IMR-90 (cell line): ENCODE measurements around the gene SKAP1. TPM values are rescaled to one million over a fixed set of nuclear protein-coding genes. Genes with fewer than 3 reads are reported as not detected.

Experiments used
- ATAC-seq: fragments of 200-7000 bp; cut with Tn5 transposase; 2 replicates; pipeline ENCODE4 v1.9.1; 2020; ENCODE audit warnings: low read depth, mild to moderate bottlenecking, moderate library complexity
- BruUV-seq: library from RNA; stranded (reverse); fragments of 400-500 nt; replicated peaks from 2 replicates; lab custom pipeline; 2021; lab: Mats Ljungman, UMichigan
- CTCF ChIA-PET: fragments of 300-600 bp; formaldehyde crosslinking; extraction: SDS; loops from one replicate; lab custom pipeline; 2021; ENCODE audit warnings: antibody characterized with exemption; lab: Yijun Ruan, JAX
- POLR2A ChIA-PET: fragments of 300-600 bp; sonication (Branson Sonifier 250); formaldehyde crosslinking; loops from one replicate; lab custom pipeline; 2022; ENCODE audit warnings: antibody characterized with exemption; ENCODE audit not compliant: unreplicated experiment; lab: Charles Lee
- DNase-seq: peaks from one replicate; pipeline ENCODE4 v3.0.0; 2013
- H2AFZ ChIP-seq: replicated peaks from 2 replicates; pipeline ENCODE3; 2013; ENCODE audit warnings: low read length, mild to moderate bottlenecking; ENCODE audit not compliant: poor library complexity
- H2AK5ac ChIP-seq: 2 replicates; pipeline ENCODE4 v1.6.1; 2013; ENCODE audit warnings: low read depth, low read length, inconsistent platforms
- H2AK9ac ChIP-seq: replicated peaks from 2 replicates; pipeline ENCODE3; 2013; ENCODE audit warnings: mild to moderate bottlenecking, low read depth, low read length, moderate library complexity; ENCODE audit not compliant: poor library complexity
- H2BK120ac ChIP-seq: 2 replicates; pipeline ENCODE4 v1.6.1; 2013; ENCODE audit warnings: low read depth, low read length, inconsistent platforms
- H2BK15ac ChIP-seq: 3 replicates; pipeline ENCODE4 v1.6.1; 2013; ENCODE audit warnings: low read depth, low read length, inconsistent platforms
- H2BK20ac ChIP-seq: 2 replicates; pipeline ENCODE4 v1.6.1; 2013; ENCODE audit warnings: low read depth, mild to moderate bottlenecking, inconsistent platforms, low read length, moderate library complexity
- H2BK5ac ChIP-seq: 2 replicates; pipeline ENCODE4 v1.6.1; 2013; ENCODE audit warnings: mild to moderate bottlenecking, low read depth, low read length, inconsistent platforms; ENCODE audit not compliant: poor library complexity, severe bottlenecking
- H3K14ac ChIP-seq: replicated peaks from 2 replicates; pipeline ENCODE4 v1.6.1; 2013; ENCODE audit warnings: low read depth, low read length, inconsistent platforms
- H3K18ac ChIP-seq: 2 replicates; pipeline ENCODE4 v1.6.1; 2013; ENCODE audit warnings: low read depth, low read length, control low read depth
- H3K23ac ChIP-seq: 2 replicates; pipeline ENCODE4 v1.6.1; 2013; ENCODE audit warnings: low read depth, low read length, inconsistent platforms
- H3K27ac ChIP-seq: 2 replicates; pipeline ENCODE4 v1.5.1; 2013; ENCODE audit warnings: mild to moderate bottlenecking, control low read depth, low read length; ENCODE audit not compliant: insufficient read depth
- H3K27me3 ChIP-seq: 2 replicates; pipeline ENCODE4 v1.6.1; 2013; ENCODE audit warnings: low read length; ENCODE audit not compliant: control insufficient read depth, insufficient read depth
- H3K36me3 ChIP-seq: 2 replicates; pipeline ENCODE4 v1.6.1; 2013; ENCODE audit warnings: low read length, mixed read lengths; ENCODE audit not compliant: control insufficient read depth, insufficient read depth
- H3K4ac ChIP-seq: 2 replicates; pipeline ENCODE4 v1.6.1; 2013; ENCODE audit warnings: low read depth, low read length, inconsistent platforms
- H3K4me1 ChIP-seq: 2 replicates; pipeline ENCODE4 v1.6.1; 2013; ENCODE audit warnings: low read length, mixed read lengths; ENCODE audit not compliant: control insufficient read depth, insufficient read depth
- H3K4me2 ChIP-seq: 2 replicates; pipeline ENCODE4 v1.6.1; 2013; ENCODE audit warnings: low read depth, mild to moderate bottlenecking, control low read depth, low read length, moderate library complexity
- H3K4me3 ChIP-seq: 2 replicates; pipeline ENCODE4 v1.5.1; 2013; ENCODE audit warnings: low read depth, mild to moderate bottlenecking, control low read depth, low read length, moderate library complexity; ENCODE audit not compliant: insufficient read depth
- H3K56ac ChIP-seq: 2 replicates; pipeline ENCODE4 v1.6.1; 2013; ENCODE audit warnings: low read length, inconsistent platforms; ENCODE audit not compliant: insufficient read depth; ENCODE audit errors: extremely low read depth
- H3K79me1 ChIP-seq, 2 experiments: 2 replicates each; pipeline ENCODE4 v1.6.1; 2013; ENCODE audit warnings: low read length in 2 of 2, inconsistent platforms in 1 of 2, low read depth in 1 of 2
- H3K9ac ChIP-seq: 2 replicates; pipeline ENCODE4 v1.6.1; 2013; ENCODE audit warnings: low read depth, low read length, control low read depth
- H3K9me1 ChIP-seq: 2 replicates; pipeline ENCODE4 v1.6.1; 2013; ENCODE audit warnings: low read length, inconsistent platforms; ENCODE audit not compliant: insufficient read depth
- H3K9me3 ChIP-seq: 2 replicates; pipeline ENCODE4 v1.6.1; 2013; ENCODE audit warnings: low read length; ENCODE audit not compliant: control insufficient read depth, insufficient read depth
- H4K20me1 ChIP-seq: 2 replicates; pipeline ENCODE4 v1.6.1; 2013; ENCODE audit warnings: low read length, inconsistent platforms; ENCODE audit not compliant: insufficient read depth
- H4K5ac ChIP-seq: 2 replicates; pipeline ENCODE4 v1.6.1; 2013; ENCODE audit warnings: mild to moderate bottlenecking, low read depth, low read length, control low read depth
- H4K8ac ChIP-seq, 2 experiments: 2 replicates each; pipeline ENCODE4 v1.6.1; 2013; ENCODE audit warnings: low read depth in 2 of 2, low read length in 2 of 2, control low read depth in 1 of 2, inconsistent platforms in 1 of 2
- H4K91ac ChIP-seq: 2 replicates; pipeline ENCODE4 v1.6.1; 2013; ENCODE audit warnings: low read depth, low read length, inconsistent platforms; ENCODE audit not compliant: insufficient read depth
- BHLHE40 ChIP-seq: fragments of 150-350 bp; IDR thresholded peaks from 2 replicates; pipeline ENCODE4 v1.6.1; 2016; ENCODE audit warnings: mild to moderate bottlenecking, low read depth, low read length
- CEBPB ChIP-seq: IDR thresholded peaks from 2 replicates; pipeline ENCODE4 v1.6.1; 2012; ENCODE audit warnings: low read depth, low read length, improper control_type of control experiment
- CHD1 ChIP-seq: IDR thresholded peaks from 2 replicates; pipeline ENCODE4 v1.6.1; 2012; ENCODE audit warnings: low read depth, low read length, improper control_type of control experiment
- MAFK ChIP-seq: IDR thresholded peaks from 2 replicates; pipeline ENCODE4 v1.6.1; 2012; ENCODE audit warnings: low read depth, low read length, improper control_type of control experiment
- MAZ ChIP-seq: IDR thresholded peaks from 2 replicates; pipeline ENCODE4 v1.6.1; 2012; ENCODE audit warnings: low read depth, mild to moderate bottlenecking, low read length, improper control_type of control experiment, moderate library complexity, borderline replicate concordance
- MXI1 ChIP-seq: IDR thresholded peaks from 2 replicates; pipeline ENCODE4 v1.6.1; 2012; ENCODE audit warnings: low read depth, mild to moderate bottlenecking, low read length, moderate library complexity, borderline replicate concordance
- RAD21 ChIP-seq: IDR thresholded peaks from 2 replicates; pipeline ENCODE4 v1.6.1; 2012; ENCODE audit warnings: low read length, improper control_type of control experiment
- RCOR1 ChIP-seq: IDR thresholded peaks from 2 replicates; pipeline ENCODE4 v1.6.1; 2012; ENCODE audit warnings: mild to moderate bottlenecking, low read length, improper control_type of control experiment; ENCODE audit not compliant: insufficient replicate concordance
- RFX5 ChIP-seq: IDR thresholded peaks from 2 replicates; pipeline ENCODE4 v1.8.0; 2012; ENCODE audit warnings: low read depth, mild to moderate bottlenecking, low read length, moderate library complexity
- WGBS, 2 experiments: methylation state at CpG; one replicate each; pipeline versions ENCODE4 v1.1.5 to v1.1.7; 2013; ENCODE audit warnings: missing lambda C conversion rate in 2 of 2; ENCODE audit not compliant: insufficient read length in 1 of 2; ENCODE audit errors: extremely low coverage in 2 of 2; 5-methylcytosine and 5-hydroxymethylcytosine counted together
- dilution Hi-C: fragments of 300-500 bp; cut with HindIII; formaldehyde crosslinking; loops from one replicate; pipeline ENCODE4 v1.14.3; 2018; ENCODE audit warnings: low sequenced_read_pairs; ENCODE audit not compliant: unreplicated experiment
- in situ Hi-C: fragments of 300-500 bp; cut with MboI; formaldehyde crosslinking; loops from 3 replicates; pipeline ENCODE4 v1.14.3; 2019; ENCODE audit warnings: low sequenced_read_pairs, inconsistent platforms, mixed read lengths
- intact Hi-C: fragments of 100-400 bp; cut with micrococcal nuclease; formaldehyde crosslinking; loops from 2 replicates; pipeline ENCODE4 v1.10.0; 2022
- polyA plus RNA-seq, 3 experiments: library from polyadenylated mRNA; depleted of rRNA; stranded (reverse); fragments of >200 nt; gene quantifications; 2 replicates each; pipeline ENCODE4 v1.2.3, GENCODE V29; 2012; ENCODE audit warnings: low replicate concordance in 1 of 3
- total RNA-seq: library from RNA; depleted of rRNA; stranded (reverse); fragments of >200 nt; gene quantifications from 2 replicates; pipeline ENCODE4 v1.2.3, GENCODE V29; 2012
- TF ChIP-seq, protein P1 (sequence below): fragments of 150-350 bp; IDR thresholded peaks from 2 replicates; pipeline ENCODE4 v1.6.1; 2017; ENCODE audit warnings: mild to moderate bottlenecking, antibody characterized with exemption, low read length, low read depth

Gene SKAP1
- total and polyA plus RNA-seq, 2 of the 4 experiments (the other 2 are of a cell fraction), result not detected

DNA sequence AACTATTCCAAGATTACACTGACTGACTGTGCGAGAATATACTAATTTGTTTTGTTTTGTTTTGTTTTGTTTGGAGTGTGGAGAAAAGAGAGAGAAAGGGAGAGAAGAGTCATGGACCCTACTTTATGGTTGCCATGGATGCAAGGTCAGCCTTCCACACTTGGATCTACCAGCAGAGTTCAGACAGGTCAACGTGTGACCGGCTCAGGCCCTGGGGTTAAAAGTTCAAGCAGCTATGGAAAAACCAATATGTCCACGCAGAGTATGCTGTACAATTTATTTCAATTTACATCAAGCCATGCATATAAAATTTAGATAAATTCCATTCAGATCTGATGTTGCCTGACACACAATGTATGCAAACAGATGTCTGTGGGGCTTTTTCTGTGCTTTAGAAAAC lies 122.8 kb downstream of the SKAP1 start:
- dilution Hi-C loops (no loop called here), intact Hi-C loops (loop anchor here (1.0 kb wide), 1 partner anchor 311 kb away; no protein-coding TSS in a partner anchor), in situ Hi-C loops (no loop called here)
- Histone ChIP-seq H2BK15ac (no peak overlapping the region), H2AK5ac (no peak overlapping the region), H3K9me3 (no peaks in the 10 kb centered on the region; the same call in 1 of the 2 replicates), H4K91ac (no peak overlapping the region), H4K20me1 (no peaks in the 10 kb centered on the region), H3K9ac (no peak overlapping the region), H4K8ac (no peak overlapping the region), H3K27ac (no peak overlapping the region), H2AFZ (no peak overlapping the region), H3K36me3 (no peaks in the 10 kb centered on the region), H3K4me2 (no peak overlapping the region), H4K5ac (no peak overlapping the region), H3K18ac (no peak overlapping the region), H3K14ac (no peak overlapping the region), H3K4ac (no peak overlapping the region), H3K27me3 (peaks cover 54% of the 10 kb centered on the region), H3K9me1 (no peaks in the 10 kb centered on the region), H2AK9ac (no peak overlapping the region), H3K56ac (no peak overlapping the region), H2BK120ac (no peak overlapping the region), H3K79me1 (no peaks in the 10 kb centered on the region), H3K23ac (no peak overlapping the region), H3K4me3 (no peak overlapping the region), H3K4me1 (no peaks in the 10 kb centered on the region), H2BK20ac (no peak overlapping the region), H2BK5ac (no peak overlapping the region)
- ChIA-PET CTCF (interaction anchor here (0.6 to 1.7 kb wide), 2 partner anchors 11 to 299 kb away, joined by 3 to 7 read pairs; no protein-coding TSS in a partner anchor), POLR2A (no interaction called here)
- TF ChIP-seq RFX5 (no peak), MAZ (no peak), RAD21 (no peak), RCOR1 (no peak), CEBPB (no peak), MAFK (no peak), MXI1 (no peak), CHD1 (no peak), BHLHE40 (no peak)
- TF ChIP-seq, protein P1, sequence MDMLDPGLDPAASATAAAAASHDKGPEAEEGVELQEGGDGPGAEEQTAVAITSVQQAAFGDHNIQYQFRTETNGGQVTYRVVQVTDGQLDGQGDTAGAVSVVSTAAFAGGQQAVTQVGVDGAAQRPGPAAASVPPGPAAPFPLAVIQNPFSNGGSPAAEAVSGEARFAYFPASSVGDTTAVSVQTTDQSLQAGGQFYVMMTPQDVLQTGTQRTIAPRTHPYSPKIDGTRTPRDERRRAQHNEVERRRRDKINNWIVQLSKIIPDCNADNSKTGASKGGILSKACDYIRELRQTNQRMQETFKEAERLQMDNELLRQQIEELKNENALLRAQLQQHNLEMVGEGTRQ, result no peak
- ATAC-seq, result no peak
- no peak for DNase-seq
- BruUV-seq, result no TSS peak
- WGBS, 2 experiments, result 100% methylated on average over 1 of the region's 4 CpGs; no CpG with 5 or more reads in 1 of the 2 experiments
